SU-DHL-6 (cell line): ENCODE results near the gene OSBP.

Experiments used
- EZH2phosphoT487 ChIP-seq: fragments of 200-600 bp; sonication (generic), shearing (Covaris generic); conservative IDR thresholded peaks from 2 replicates; pipeline ENCODE4 v1.6.1; 2018; ENCODE audit warnings: mild to moderate bottlenecking, antibody characterized with exemption, low read length, moderate library complexity, mixed read lengths
- TF ChIP-seq, protein P1 (sequence below): fragments of 200-600 bp; sonication (generic); IDR thresholded peaks from one replicate; pipeline ENCODE4 v1.5.1; 2017; ENCODE audit warnings: antibody characterized with exemption, mild to moderate bottlenecking, low read length, moderate library complexity; ENCODE audit not compliant: insufficient read depth, poor library complexity, severe bottlenecking

GRCh38 chr11:59615120-59615636 is 396 bp downstream of the OSBP start:
- TF ChIP-seq, protein P1, sequence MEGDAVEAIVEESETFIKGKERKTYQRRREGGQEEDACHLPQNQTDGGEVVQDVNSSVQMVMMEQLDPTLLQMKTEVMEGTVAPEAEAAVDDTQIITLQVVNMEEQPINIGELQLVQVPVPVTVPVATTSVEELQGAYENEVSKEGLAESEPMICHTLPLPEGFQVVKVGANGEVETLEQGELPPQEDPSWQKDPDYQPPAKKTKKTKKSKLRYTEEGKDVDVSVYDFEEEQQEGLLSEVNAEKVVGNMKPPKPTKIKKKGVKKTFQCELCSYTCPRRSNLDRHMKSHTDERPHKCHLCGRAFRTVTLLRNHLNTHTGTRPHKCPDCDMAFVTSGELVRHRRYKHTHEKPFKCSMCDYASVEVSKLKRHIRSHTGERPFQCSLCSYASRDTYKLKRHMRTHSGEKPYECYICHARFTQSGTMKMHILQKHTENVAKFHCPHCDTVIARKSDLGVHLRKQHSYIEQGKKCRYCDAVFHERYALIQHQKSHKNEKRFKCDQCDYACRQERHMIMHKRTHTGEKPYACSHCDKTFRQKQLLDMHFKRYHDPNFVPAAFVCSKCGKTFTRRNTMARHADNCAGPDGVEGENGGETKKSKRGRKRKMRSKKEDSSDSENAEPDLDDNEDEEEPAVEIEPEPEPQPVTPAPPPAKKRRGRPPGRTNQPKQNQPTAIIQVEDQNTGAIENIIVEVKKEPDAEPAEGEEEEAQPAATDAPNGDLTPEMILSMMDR = no peak
- TF ChIP-seq EZH2phosphoT487 = no peak
